Right hindlimb (tissue), 1 donor: ENCODE measurements around the gene PTGDS.

Experiments
- DNase-seq: peaks from one replicate; pipeline ENCODE4 v3.0.0-alpha.2; 2018

Gene PTGDS

DNA sequence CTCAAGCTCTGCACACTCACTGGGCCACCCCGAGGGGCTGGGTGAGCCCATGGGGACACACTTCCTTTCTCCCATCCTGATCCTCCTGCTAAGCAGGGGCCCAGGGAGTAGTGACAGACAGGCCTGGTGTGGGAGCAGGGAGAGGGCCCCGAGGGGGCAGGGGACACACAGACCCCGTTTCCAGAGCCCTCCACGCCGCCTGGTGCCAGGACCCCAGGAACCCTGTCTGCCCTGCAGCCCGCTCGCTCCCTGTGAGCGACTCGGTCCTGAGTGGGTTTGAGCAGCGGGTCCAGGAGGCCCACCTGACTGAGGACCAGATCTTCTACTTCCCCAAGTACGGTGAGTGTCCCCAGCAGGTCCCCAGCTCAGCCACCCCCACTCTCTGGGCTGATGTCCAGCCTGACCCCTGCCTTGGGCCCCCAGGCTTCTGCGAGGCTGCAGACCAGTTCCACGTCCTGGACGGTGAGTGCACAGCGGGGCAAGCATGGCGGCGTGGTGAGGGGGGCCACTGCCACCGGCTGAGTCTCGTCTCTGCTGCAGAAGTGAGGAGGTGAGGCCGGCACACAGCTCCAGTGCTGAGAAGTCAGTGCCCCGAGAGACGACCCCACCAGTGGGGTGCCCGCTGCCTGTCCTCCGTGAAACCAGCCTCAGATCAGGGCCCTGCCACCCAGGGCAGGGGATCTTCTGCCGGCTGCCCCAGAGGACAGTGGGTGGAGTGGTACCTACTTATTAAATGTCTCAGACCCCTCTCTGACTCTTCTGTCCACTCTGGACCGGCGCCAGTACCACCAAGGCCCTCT, 30.9 kb upstream of the PTGDS start:
- DNase-seq = no peak

DNA sequence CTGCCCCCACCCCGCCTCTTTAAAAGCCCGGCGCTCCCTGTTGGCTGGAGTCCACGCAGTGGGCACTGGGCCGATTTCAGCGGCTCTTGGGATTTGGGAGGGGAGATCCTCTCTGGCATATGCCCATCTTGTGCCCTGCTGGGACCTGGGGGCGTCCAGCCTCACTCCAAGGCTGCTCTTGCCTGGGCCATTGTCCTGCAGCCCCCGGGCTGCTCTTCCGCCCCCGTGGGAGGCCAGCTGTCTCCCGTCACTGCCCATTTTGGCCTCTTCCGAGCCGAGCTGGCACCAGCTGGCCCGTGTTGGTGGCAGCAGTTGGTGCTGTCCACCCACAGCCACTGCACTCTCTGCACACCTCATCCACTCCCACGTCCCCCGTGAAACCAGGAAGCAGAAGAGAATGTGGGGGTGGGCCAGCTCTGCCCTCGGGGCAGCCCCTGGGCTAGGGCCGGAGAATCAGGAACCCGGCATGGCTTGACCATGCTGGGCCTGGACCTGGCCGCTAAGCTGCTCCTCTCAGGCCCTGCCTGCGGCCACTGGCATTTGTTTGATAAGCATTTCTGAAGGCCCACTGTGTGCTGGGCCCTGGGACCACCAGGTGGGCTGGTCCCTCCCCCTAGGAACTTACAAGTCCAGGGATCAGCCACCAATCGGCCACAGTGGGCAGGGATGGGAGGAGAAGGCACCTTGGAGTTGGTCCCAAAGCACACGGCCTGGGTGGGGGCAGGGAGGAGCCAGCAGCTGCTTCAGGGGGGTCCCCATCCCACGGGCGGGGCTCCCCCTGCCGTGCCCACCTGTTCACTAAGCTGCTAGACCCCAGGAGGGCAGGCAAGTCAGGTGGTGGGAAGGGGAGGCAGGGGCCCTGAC, 30.0 kb upstream of the PTGDS start:
- DNase-seq = no peak

DNA sequence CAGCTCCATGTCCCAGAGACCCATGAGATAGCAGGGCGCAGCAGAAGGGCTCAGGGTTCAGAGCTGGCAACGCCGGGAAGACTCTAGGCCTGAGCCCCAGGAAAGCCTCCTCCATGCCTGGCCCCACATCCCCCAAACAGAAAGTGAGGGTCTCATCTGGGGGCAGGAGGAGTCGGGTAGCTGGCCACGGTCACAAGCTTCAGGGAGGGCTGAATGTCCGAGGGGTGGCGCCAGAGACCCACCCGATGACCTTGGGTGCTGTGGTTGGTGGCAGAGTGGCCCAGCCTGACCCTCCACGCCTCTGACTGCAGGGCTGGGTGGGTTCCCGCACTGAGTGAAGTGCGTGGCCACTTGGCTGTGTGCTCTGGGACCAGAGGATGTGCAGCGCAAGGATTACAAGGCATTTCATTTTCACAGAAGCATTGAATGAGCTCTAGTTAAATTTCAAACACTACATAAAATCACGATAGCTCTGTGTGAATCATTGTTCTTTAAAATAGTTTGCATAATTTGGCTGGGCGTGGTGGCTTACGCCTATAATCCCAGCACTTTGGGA, 29.3 kb upstream of the PTGDS start:
- no peak for DNase-seq

DNA sequence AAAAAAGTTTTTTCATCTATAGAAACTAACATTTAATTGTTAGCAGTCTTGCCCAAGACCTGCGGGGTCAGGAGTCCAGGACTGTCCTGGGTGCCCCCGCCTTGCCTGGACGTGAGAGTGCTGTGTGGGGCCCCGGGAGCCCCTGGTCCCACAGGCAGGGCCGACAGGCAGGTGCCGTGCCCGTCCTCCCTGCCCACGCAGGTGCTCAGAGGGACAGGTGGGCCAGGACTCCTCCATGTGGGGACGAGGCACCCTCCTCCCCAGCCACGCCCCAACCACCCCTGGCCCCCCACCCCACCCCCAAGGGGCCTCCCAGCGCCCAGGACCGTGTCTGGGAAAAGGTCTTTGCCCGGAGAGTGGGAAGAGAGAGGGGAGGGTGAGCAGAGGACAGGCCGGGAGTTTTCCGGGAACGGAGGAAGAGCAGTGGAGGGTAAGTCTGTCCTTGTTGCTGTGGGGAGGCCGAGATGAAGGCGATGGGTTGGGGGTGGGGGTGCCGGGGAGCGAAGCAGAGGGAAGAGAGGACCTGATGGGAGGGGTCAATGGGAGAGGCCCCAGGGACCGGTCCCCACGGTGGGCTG, 28.0 kb upstream of the PTGDS start:
- no peak for DNase-seq

DNA sequence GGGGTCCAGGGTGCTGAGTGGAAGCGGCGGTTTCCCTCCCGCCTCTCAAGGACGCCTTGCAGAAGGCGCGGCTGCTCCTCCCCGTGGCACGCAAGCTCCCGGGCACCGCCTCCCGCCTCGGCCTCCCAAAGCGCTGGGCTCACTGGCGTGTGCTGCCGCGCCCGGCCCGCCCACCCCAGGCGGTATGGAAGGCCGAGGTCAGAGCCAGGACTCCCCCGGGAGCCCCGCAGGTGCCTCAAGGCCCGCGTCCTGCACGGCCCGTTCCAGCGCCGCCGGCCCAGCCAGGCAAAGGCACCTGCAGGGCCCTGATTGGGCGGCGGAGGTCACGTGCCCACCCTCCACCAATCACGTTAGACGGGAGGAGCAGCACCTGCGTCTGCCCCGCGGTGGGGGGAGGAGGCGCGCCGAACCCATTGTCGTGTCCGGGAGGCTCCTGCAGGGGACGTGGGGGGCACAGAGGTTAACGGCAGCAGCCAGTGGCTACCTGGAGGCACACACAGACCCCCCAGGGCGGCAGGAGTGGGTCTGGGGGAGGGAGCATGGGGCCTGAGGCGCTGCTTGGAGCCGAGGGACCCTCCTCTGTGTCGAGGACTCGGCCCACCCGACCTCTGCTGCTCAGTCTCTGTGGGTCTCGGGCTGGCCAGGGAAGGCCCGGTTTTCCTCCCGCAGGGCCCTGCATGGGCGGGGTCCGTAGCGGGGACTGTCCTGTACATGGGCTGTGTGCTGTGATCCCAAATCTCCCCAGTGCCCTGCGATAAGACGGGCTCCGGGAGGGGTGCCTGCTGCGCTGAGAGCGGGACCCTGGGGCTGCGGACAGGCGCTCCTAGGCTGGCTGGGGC, 27.3 kb upstream of the PTGDS start:
- DNase-seq = peak; percentile 90

DNA sequence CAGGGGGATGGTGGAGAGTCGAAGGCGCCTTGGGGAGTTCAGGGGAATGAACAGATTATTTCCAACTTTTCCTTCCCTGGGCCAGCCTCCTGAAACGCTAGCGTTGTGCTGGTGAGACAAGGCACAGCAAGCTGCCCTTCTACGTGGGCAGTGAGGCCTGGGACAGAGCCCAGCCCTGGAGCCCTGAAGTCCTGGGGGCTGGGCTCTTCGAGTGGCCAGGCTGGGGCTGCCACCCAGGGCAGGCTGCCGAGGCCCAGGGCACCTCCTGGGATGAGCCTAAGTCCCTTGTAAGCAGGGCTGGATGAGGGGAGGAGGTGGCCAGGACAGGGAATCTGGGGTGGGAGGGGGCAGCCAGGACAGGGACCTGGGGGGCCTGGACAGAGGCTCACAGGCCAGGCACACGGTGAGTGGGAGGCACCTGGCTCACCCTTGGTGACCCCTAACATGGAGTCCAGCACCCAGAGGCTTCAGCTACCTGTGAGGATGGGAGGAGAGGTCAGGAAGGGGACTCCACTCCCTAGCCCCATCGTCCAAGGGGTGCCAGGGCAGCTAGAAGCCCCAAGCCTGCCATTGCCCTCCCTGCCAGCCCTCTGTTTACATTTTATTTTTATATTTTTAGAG, 26.5 kb upstream of the PTGDS start:
- no peak for DNase-seq

DNA sequence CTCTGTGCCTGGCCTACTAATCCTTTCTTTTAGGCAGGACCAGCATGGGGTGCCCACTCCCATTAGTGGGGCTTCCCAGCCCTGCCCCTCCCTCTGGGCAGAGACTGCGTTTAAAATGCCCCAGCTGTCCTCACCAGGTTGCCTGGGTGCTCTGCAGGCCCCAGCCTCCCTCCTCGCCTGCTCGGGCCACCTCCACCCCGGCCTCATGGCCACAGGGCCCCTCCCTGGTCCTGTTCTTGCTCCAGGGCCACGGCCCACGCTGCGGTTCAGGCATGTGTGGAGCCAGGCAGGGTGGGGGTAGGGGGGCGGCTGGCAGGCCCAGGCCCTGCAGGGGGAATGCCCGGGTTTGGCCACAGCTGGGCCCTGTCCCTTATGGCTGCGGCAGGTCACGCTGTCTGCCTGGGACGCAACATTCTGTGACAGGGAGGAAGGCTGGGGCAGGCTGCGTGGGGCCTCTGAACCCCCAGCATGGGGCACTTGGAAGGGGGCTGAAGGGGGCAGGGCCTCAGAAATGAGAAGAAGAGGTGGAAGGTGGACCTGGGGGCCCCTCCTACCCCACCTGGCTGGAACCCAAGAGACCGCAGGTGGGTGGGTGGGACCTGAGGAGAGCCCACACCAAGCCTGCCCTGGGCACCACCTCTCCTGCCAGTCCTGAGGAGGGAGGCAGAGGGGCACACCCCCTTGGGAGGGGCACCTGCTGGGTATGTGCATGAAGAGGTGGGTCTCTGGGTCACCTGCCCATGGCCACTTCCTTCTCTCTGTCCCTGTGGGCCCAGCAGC, 25.6 kb upstream of the PTGDS start, which contains the start of gene LCN12:
Gene LCN12 (plus strand): TSS at position 733 of the 780 bp plus-strand sequence. CDS start 55 bp downstream, outside the sequence.
- DNase-seq = no peak

DNA sequence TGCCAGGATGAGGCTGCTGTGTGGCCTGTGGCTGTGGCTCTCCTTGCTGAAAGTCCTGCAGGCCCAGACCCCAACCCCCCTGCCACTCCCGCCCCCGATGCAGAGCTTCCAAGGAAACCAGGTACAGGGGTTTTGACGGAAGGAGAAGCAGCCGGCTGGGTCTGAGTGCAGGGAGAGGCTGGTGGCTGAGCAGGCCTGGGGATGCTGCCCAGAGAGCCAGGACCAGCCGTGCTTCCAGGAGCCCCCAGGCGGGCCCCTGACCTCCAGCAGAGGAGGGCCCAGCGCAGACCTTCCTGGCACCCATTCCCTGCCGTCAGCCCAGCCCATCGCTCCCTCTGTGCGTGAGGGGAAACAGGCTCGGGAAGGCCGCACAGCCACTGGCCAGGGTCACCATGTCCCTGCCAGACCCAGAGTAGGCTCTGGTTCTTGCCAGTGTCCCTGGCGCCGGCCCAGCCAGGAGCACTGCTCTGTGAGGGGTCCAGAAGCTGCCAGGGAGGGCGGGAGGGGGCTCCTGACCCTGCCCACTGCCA, 24.9 kb upstream of the PTGDS start:
- DNase-seq = no peak

DNA sequence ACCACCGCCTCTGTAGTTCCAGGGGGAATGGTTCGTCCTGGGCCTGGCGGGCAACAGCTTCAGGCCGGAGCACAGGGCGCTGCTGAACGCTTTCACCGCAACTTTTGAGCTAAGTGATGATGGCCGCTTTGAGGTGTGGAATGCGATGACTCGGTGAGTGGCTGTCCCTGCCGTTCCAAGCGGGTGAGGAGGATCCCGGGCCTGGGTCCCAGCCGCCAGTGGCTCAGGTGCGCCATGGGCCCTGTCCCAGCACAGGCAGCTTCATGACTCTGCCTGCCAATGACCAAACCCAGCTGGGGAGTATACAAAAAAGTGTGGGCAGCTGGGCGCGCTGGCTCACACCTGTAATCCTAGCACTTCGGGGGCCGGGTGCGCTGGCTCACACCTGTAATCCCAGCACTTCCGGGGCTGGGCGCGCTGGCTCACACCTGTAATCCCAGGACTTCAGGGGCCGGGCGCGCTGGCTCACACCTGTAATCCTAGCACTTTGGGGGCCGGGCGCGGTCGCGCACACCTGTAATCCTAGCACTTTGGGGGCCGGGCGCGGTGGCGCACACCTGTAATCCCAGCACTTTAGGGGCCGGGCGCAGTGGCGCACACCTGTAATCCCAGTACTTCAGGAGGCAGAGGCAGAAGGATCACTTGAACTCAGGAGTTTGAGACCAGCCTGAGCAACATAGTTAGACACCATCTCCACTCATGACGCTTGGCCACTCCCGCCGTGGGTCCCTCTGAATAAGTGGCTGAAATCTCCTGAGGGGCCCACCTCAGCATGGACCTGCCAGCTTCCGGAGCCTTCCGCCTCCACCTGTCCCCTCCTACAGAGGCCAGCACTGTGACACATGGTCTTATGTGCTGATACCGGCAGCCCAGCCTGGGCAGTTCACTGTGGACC, 24.2 kb upstream of the PTGDS start:
- DNase-seq = no peak

DNA sequence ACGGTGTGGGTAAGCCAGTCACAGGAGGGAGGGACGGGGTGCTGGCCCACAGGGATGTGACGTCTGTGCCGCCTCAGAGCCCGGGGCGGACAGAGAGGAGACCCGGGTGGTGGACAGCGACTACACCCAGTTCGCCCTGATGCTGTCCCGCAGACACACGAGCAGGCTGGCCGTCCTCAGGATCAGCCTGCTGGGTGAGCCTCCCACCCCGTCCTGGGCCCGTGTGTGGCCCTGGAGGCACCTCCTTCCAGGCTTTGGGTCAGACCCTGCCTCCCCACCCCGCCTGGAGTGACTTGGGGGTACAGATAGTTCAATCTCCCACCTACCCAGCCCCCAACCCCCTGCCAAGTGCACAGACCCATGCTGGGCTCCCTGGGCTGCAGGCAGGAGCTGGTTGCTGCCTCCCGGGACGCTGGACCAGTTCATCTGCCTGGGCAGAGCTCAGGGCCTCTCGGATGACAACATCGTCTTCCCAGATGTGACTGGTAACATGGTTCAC, 23.5 kb upstream of the PTGDS start:
- DNase-seq = no peak

DNA sequence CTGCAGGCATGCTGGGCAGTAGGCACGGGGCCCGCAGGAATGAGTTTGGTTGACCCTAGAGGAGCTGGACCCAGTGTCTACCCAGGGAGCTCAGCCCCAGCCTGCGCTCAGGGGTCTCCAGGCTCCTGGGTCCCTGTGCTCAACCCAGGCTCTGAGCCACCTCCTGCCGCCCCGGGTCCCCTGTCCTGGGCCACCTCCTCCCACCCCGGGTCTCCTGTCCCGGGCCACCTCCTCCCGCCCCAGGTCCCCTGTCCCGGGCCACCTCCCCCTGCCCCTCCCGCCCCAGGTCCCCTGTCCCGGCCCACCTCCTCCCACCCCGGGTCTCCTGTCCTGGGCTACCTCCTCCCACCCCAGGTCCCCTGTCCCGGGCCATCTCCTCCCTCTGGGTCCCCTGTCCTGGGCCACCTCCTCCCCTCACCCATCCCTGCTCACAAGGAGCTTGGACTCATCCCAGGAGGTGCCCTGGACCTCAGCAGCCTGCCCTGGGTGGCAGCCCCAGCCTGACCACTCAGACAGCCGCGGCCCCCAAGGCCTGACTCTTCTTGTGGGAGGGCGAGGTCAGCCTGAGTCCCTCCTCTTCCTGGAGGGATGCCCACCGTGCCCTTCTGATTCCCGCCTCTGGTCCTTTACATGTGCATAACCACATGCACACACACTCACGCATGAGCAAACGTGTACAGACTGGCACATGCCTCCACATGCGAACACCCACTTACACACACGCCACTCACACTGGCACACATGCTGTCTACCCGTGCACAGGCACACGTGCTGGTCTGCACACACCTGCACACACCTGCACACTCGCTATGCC, 22.8 kb upstream of the PTGDS start:
- no peak for DNase-seq

DNA sequence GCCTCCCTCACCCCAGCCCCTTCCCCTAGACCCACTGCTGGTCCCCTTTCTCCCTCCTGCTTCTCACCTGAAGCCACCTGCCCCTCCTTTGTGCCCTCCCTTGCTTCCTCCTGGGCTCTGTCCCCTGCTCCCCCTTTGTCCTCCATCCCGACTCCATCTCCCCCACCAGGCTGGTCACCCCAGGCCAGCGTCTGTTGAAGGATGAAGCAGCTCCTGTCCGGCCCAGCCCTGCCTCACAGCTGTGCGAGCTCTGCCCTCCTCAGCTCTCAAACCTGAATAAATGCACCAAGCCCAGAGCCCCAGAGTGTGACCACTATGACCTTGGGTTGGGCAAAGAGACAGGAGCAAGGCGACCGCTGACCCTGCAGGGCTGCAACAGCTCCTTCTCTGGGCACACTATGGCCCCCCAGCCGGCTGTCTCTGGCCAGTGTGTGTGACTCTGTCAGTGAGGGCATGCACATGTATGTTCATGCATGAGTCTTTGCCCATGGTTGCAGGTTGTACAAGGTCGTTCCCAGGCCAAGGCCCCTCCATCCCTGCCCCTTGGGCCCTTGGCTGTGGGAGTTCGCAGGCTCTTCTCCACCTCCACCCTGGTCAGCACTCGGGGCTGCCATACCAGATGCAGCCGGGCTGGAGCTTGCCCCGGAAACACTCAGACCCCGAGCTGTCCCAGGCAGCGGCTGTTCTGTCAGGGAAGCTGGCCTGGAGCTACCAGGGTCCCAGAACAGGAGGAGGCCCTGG, 21.9 kb upstream of the PTGDS start:
- DNase-seq = no peak

DNA sequence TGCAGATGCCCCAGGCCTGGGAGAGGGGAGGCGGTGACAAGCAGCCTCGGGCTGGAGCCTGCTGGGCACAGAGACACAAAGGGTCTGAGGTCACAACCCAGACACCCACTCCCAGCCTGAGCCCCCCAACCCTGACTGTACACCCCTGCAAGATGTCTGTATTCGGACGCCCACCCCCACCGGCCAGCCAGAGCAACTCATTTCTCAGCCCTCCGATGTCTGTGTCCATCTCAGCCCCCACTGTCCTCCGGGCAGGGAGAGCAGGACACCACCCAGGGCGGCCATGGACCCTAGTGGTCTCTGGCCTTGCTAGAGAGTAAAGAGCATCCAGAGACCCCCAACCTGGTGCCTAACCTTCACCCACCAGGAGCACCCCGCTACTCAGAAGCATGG, 21.4 kb upstream of the PTGDS start:
- DNase-seq = no peak

DNA sequence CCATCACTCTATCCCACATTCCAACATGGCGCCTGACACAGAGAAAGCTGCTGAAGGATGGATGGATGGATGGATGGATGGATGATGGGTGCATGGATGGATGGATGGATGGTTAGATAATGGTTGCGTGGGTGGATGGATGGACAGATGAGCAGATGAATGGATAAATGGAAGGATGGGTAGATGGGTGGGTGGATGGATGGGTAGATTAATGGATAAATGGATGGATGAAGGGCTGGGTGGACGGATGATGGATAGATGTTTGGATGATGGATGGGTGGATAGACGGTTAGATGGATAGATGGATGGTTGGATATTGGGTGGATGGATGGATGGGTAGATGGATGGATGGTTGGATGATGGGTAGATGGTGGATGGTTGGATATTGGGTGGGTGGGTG, 20.7 kb upstream of the PTGDS start:
- DNase-seq = no peak

DNA sequence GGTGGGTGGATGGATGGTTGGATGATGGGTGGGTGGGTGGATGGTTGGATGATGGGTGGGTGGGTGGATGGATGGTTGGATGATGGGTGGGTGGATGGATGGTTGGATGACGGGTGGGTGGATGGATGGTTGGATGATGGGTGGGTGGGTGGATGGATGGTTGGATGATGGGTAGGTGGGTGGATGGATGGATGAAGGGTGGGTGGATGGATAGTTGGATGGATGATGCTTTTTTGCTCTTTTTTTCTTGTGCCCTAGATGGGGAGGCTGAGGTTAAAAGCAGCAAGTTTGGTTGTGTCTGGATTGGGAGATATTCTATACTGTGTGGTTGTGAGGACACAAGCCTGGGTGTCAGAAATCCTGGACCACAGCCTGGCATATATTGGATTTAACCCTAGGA, 19.8 kb upstream of the PTGDS start:
- no peak for DNase-seq

DNA sequence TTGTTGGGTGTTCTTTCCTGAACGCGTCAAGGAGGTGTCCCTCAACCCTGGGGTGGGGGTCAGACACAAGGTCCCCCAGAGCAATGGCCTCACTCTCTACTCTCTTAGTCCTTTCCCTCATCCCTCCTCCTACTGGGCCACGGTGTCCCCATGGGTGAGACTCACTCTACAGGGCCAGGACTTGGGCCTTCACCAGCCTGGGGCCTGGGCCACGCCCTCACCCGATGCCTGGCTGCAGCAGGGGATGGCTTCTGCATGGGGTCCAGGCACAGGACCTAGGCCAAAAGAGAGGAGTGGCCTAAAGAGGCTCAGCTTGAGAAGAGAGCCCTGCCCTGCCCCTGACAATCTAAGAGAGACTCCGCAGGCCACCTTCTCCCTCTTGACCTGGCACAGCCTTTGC, 19.4 kb upstream of the PTGDS start:
- DNase-seq = no peak

DNA sequence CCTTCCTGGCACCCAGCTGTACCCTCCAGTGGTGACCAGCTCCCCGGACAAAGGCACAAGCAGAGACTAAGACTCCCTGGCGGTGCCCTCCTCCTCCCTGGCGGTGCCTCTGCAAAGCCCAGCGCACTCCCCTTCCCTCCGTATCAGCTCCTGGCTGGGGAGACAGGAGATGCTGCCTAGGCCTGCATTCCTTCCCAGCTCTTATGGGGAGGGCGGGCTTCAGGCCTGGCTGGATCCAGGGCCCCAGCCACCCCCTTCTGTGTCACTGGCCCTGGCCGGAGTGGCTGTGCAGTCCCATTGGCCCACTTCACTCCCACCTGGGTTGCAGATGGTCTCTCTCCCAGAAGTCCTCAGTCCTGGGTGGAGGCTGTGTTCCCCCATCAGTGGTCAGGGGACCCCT, 18.8 kb upstream of the PTGDS start:
- DNase-seq = no peak
